Caco-2 (cell line): Measurements from ENCODE around the gene HIKESHI. TPM values are rescaled to one million over a fixed set of nuclear protein-coding genes. Genes with fewer than 3 reads are reported as not detected.
A peak's percentile ranks its signal among the peaks of the same experiment; 100 is the strongest.

ENCODE experiments used
- BruUV-seq: library from RNA; stranded (reverse); fragments of 400-500 nt; replicated peaks from 2 replicates; lab custom pipeline; 2021; lab: Mats Ljungman, UMichigan
- CTCF ChIA-PET: fragments of 300-600 bp; sonication (Branson Sonifier 250); formaldehyde crosslinking; loops from one replicate; lab custom pipeline; 2022; ENCODE audit warnings: antibody characterized with exemption; lab: Charles Lee
- POLR2A ChIA-PET: fragments of 300-600 bp; sonication (Branson Sonifier 250); formaldehyde crosslinking; loops from one replicate; lab custom pipeline; 2022; ENCODE audit warnings: antibody characterized with exemption; lab: Charles Lee
- DNase-seq, 2 experiments: peaks; one replicate each; pipeline versions ENCODE4 v3.0.0 to v3.0.0-alpha.2; 2020 to 2022
- H3K27me3 ChIP-seq: replicated peaks from 2 replicates; pipeline ENCODE4 v1.6.0; 2011; ENCODE audit warnings: low read length; ENCODE audit not compliant: control insufficient read depth, insufficient read depth
- H3K36me3 ChIP-seq: 2 replicates; pipeline ENCODE4 v1.5.1; 2011; ENCODE audit warnings: low read length; ENCODE audit not compliant: control insufficient read depth, insufficient read depth
- H3K4me1 ChIP-seq: fragments of 250-450 bp; sonication (Bioruptor Pico); 2 replicates; pipeline ENCODE4 v1.5.1; 2020; ENCODE audit warnings: mild to moderate bottlenecking
- H3K4me3 ChIP-seq: 2 replicates; pipeline ENCODE4 v1.5.1; 2011; ENCODE audit warnings: low read depth, mild to moderate bottlenecking, control low read depth, low read length
- H3K9me3 ChIP-seq: fragments of 250-450 bp; sonication (Bioruptor Pico); 2 replicates; pipeline ENCODE4 v1.5.1; 2020; ENCODE audit warnings: mild to moderate bottlenecking, moderate library complexity
- H3K27ac Mint-ChIP-seq: one replicate; pipeline ENCODE4 v1.8.0; 2022; ENCODE audit warnings: mixed read lengths; ENCODE audit not compliant: unreplicated experiment
- H3K27me3 Mint-ChIP-seq: one replicate; pipeline ENCODE4 v1.8.0; 2022; ENCODE audit warnings: mixed read lengths; ENCODE audit not compliant: insufficient read depth, unreplicated experiment
- H3K36me3 Mint-ChIP-seq: one replicate; pipeline ENCODE4 v1.8.0; 2022; ENCODE audit warnings: mild to moderate bottlenecking, mixed read lengths; ENCODE audit not compliant: insufficient read depth, unreplicated experiment
- H3K4me1 Mint-ChIP-seq: one replicate; pipeline ENCODE4 v1.8.0; 2022; ENCODE audit warnings: low read depth, mixed read lengths; ENCODE audit not compliant: unreplicated experiment
- H3K4me3 Mint-ChIP-seq: one replicate; pipeline ENCODE4 v1.8.0; 2022; ENCODE audit warnings: mild to moderate bottlenecking, moderate library complexity, mixed read lengths; ENCODE audit not compliant: unreplicated experiment
- H3K9me3 Mint-ChIP-seq: one replicate; pipeline ENCODE4 v1.8.0; 2022; ENCODE audit warnings: mixed read lengths; ENCODE audit not compliant: unreplicated experiment
- CTCF ChIP-seq, 2 experiments: fragments of 200-600 bp in 1 of 2; IDR thresholded peaks; 1 replicate in 1 of 2; 2 replicates in 1 of 2; pipeline versions ENCODE4 v1.5.1 to v1.8.0; 2011 to 2022; ENCODE audit warnings: antibody characterized with exemption in 1 of 2, control low read depth in 1 of 2, inconsistent platforms in 1 of 2, low read depth in 1 of 2, low read length in 1 of 2, mild to moderate bottlenecking in 1 of 2, moderate library complexity in 1 of 2; ENCODE audit not compliant: insufficient read depth in 1 of 2, severe bottlenecking in 1 of 2, unreplicated experiment in 1 of 2
- intact Hi-C: fragments of 100-400 bp; cut with micrococcal nuclease; formaldehyde crosslinking; loops from one replicate; pipeline ENCODE4 v1.10.0; 2022; ENCODE audit not compliant: unreplicated experiment
- total RNA-seq: library from RNA; stranded (reverse); gene quantifications from 2 replicates; pipeline ENCODE4 v1.2.3, GENCODE V29; 2022

Gene HIKESHI
- total RNA-seq, 1 experiment from 2014 or later: 82.0 TPM

GRCh38 chr11:86337227-86337626 lies 35.2 kb downstream of the HIKESHI start:
- POLR2A ChIA-PET: no interaction called here
- no peaks in the 10 kb centered on the region for H3K9me3 Mint-ChIP-seq
- H3K9me3 ChIP-seq: no peaks in the 10 kb centered on the region
- no peaks in the 10 kb centered on the region for H3K27me3 ChIP-seq
- BruUV-seq: no TSS peak
- no peaks in the 10 kb centered on the region for H3K27me3 Mint-ChIP-seq
- no peak for DNase-seq
- H3K4me1 ChIP-seq: no peaks in the 10 kb centered on the region
- no peaks in the 10 kb centered on the region for H3K4me1 Mint-ChIP-seq
- no peak for TF ChIP-seq CTCF (IDR thresholded peaks at IDR 0.05; ENCODE audit: insufficient read depth in 1 of 2, low read depth in 1 of 2, low read length in 1 of 2, severe bottlenecking in 1 of 2, unreplicated experiment in 1 of 2)
- H3K36me3 ChIP-seq: peaks cover 1% of the 10 kb centered on the region
- no peak overlapping the region for H3K4me3 Mint-ChIP-seq
- no peak overlapping the region for H3K4me3 ChIP-seq
- CTCF ChIA-PET: no interaction called here
- intact Hi-C loops: no loop called here
- H3K27ac Mint-ChIP-seq: no peak overlapping the region
- peaks cover 43% of the 10 kb centered on the region for H3K36me3 Mint-ChIP-seq

GRCh38 chr11:86341382-86341781 lies 39.3 kb downstream of the HIKESHI start:
- H3K27me3 Mint-ChIP-seq: no peaks in the 10 kb centered on the region
- peaks cover 23% of the 10 kb centered on the region for H3K36me3 Mint-ChIP-seq
- H3K4me3 Mint-ChIP-seq: no peak overlapping the region
- ChIA-PET CTCF (interaction anchor here (0.7 to 0.9 kb wide), 2 partner anchors 10 to 395 kb away, joined by 3 to 4 read pairs; no protein-coding TSS in a partner anchor), POLR2A (no interaction called here)
- Histone ChIP-seq H3K4me3 (no peak overlapping the region), H3K27me3 (no peaks in the 10 kb centered on the region), H3K9me3 (no peaks in the 10 kb centered on the region), H3K4me1 (no peaks in the 10 kb centered on the region), H3K36me3 (peaks cover 1% of the 10 kb centered on the region; the same call in 1 of the 2 replicates)
- no peak overlapping the region for H3K27ac Mint-ChIP-seq
- TF ChIP-seq CTCF (IDR thresholded peaks at IDR 0.05; ENCODE audit: insufficient read depth in 1 of 2, low read depth in 1 of 2, low read length in 1 of 2, severe bottlenecking in 1 of 2, unreplicated experiment in 1 of 2): no peak
- DNase-seq: peak in 1 of 2 experiments; percentile 41
- intact Hi-C loops: no loop called here
- no TSS peak for BruUV-seq
- H3K4me1 Mint-ChIP-seq: no peaks in the 10 kb centered on the region
- H3K9me3 Mint-ChIP-seq: no peaks in the 10 kb centered on the region

- Histone ChIP-seq H3K4me3 (no peak overlapping the region), H3K4me1 (no peaks in the 10 kb centered on the region), H3K36me3 (no peaks in the 10 kb centered on the region), H3K9me3 (no peaks in the 10 kb centered on the region), H3K27me3 (no peaks in the 10 kb centered on the region)
- intact Hi-C loops: no loop called here
- Mint-ChIP-seq H3K4me1 (no peaks in the 10 kb centered on the region), H3K27me3 (no peaks in the 10 kb centered on the region), H3K36me3 (peaks cover 16% of the 10 kb centered on the region), H3K9me3 (no peaks in the 10 kb centered on the region), H3K4me3 (no peak overlapping the region), H3K27ac (no peak overlapping the region)
- POLR2A ChIA-PET: interaction anchor here (0.5 to 0.7 kb wide), 2 partner anchors 478 to 863 kb away, joined by 3 read pairs; no protein-coding TSS in a partner anchor
- CTCF ChIA-PET: no interaction called here
- no peak for TF ChIP-seq CTCF (IDR thresholded peaks at IDR 0.05; ENCODE audit: insufficient read depth in 1 of 2, low read depth in 1 of 2, low read length in 1 of 2, severe bottlenecking in 1 of 2, unreplicated experiment in 1 of 2)
- DNase-seq: no peak
- no TSS peak for BruUV-seq
Measured at GRCh38 chr11:86346513-86346912, 44.5 kb downstream of the HIKESHI start.
